Osteoblast (primary cell): ENCODE measurements around the gene NPTXR. TPM values are rescaled to one million over a fixed set of nuclear protein-coding genes. Genes with fewer than 3 reads are reported as not detected.
A peak's percentile ranks its signal among the peaks of the same experiment; 100 is the strongest.

Experiments used
- DNase-seq: peaks from one replicate; pipeline ENCODE4 v3.0.0; 2011; ENCODE audit warnings: low spot score, mixed read lengths; ENCODE audit not compliant: insufficient read length; ENCODE audit errors: missing footprints
- H2AFZ ChIP-seq: 2 replicates; pipeline ENCODE4 v1.6.0; 2011; ENCODE audit warnings: mild to moderate bottlenecking, low read length
- H3K27ac ChIP-seq: 2 replicates; pipeline ENCODE4 v1.5.1; 2011; ENCODE audit warnings: mild to moderate bottlenecking, low read depth, low read length, moderate library complexity
- H3K27me3 ChIP-seq: 2 replicates; pipeline ENCODE4 v1.6.0; 2012; ENCODE audit warnings: mild to moderate bottlenecking, control low read depth, inconsistent platforms, low read length, moderate library complexity; ENCODE audit not compliant: insufficient read depth
- H3K36me3 ChIP-seq: 2 replicates; pipeline ENCODE4 v1.5.1; 2011; ENCODE audit warnings: mild to moderate bottlenecking, low read length, control low read depth, moderate library complexity; ENCODE audit not compliant: insufficient read depth
- H3K4me1 ChIP-seq: 2 replicates; pipeline ENCODE4 v1.5.1; 2011; ENCODE audit warnings: mild to moderate bottlenecking, low read length, control low read depth, moderate library complexity; ENCODE audit not compliant: insufficient read depth
- H3K4me2 ChIP-seq: 2 replicates; pipeline ENCODE4 v1.6.0; 2011; ENCODE audit warnings: mild to moderate bottlenecking, low read length; ENCODE audit not compliant: insufficient read depth
- H3K4me3 ChIP-seq: fragments of 200-600 bp; sonication (generic); 3 replicates; pipeline ENCODE4 v1.5.1; 2012; ENCODE audit warnings: mild to moderate bottlenecking, low read length, inconsistent platforms; ENCODE audit not compliant: insufficient read depth
- H3K79me2 ChIP-seq: 2 replicates; pipeline ENCODE4 v1.6.0; 2012; ENCODE audit warnings: mild to moderate bottlenecking, low read length, control low read depth, inconsistent platforms; ENCODE audit not compliant: insufficient read depth
- H3K9me3 ChIP-seq: 2 replicates; pipeline ENCODE4 v1.5.1; 2011; ENCODE audit warnings: low read depth, low read length, control low read depth
- H4K20me1 ChIP-seq: 2 replicates; pipeline ENCODE4 v1.6.0; 2012; ENCODE audit warnings: mild to moderate bottlenecking, low read length, control low read depth; ENCODE audit not compliant: insufficient read depth
- total RNA-seq: library from RNA; depleted of rRNA; stranded (reverse); fragments of >200 nt; gene quantifications from 2 replicates; pipeline ENCODE4 v1.2.3, GENCODE V29; 2012
- TF ChIP-seq, protein P1 (sequence below): IDR thresholded peaks from 2 replicates; pipeline ENCODE4 v1.5.1; 2011; ENCODE audit warnings: mild to moderate bottlenecking, low read depth, low read length, moderate library complexity; ENCODE audit errors: extremely low read depth

The NPTXR gene
- total RNA-seq, 1 donor, result 0.72 TPM

GRCh38 chr22:38834215-38834953 is 9.4 kb downstream of the NPTXR start:
- no peaks in the 10 kb centered on the region for H4K20me1 ChIP-seq
- H3K36me3 ChIP-seq, result no peaks in the 10 kb centered on the region
- peaks cover 4% of the 10 kb centered on the region for H3K27me3 ChIP-seq
- TF ChIP-seq, protein P1, sequence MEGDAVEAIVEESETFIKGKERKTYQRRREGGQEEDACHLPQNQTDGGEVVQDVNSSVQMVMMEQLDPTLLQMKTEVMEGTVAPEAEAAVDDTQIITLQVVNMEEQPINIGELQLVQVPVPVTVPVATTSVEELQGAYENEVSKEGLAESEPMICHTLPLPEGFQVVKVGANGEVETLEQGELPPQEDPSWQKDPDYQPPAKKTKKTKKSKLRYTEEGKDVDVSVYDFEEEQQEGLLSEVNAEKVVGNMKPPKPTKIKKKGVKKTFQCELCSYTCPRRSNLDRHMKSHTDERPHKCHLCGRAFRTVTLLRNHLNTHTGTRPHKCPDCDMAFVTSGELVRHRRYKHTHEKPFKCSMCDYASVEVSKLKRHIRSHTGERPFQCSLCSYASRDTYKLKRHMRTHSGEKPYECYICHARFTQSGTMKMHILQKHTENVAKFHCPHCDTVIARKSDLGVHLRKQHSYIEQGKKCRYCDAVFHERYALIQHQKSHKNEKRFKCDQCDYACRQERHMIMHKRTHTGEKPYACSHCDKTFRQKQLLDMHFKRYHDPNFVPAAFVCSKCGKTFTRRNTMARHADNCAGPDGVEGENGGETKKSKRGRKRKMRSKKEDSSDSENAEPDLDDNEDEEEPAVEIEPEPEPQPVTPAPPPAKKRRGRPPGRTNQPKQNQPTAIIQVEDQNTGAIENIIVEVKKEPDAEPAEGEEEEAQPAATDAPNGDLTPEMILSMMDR, result no peak
- H3K4me2 ChIP-seq, result no peak overlapping the region
- H2AFZ ChIP-seq, result no peak overlapping the region
- H3K27ac ChIP-seq, result no peak overlapping the region
- H3K9me3 ChIP-seq, result no peaks in the 10 kb centered on the region
- peak; percentile 87 for DNase-seq
- no peaks in the 10 kb centered on the region for H3K79me2 ChIP-seq
- H3K4me1 ChIP-seq, result peaks cover 13% of the 10 kb centered on the region
- H3K4me3 ChIP-seq, result no peak overlapping the region

GRCh38 chr22:38833061-38833460 is 10.8 kb downstream of the NPTXR start:
- H3K4me3 ChIP-seq, result no peak overlapping the region
- H3K4me1 ChIP-seq, result peaks cover 13% of the 10 kb centered on the region

GRCh38 chr22:38832005-38832978 is 11.5 kb downstream of the NPTXR start:
- Histone ChIP-seq H3K79me2 (no peaks in the 10 kb centered on the region), H3K4me2 (no peak overlapping the region), H3K36me3 (no peaks in the 10 kb centered on the region), H2AFZ (no peak overlapping the region), H3K9me3 (no peaks in the 10 kb centered on the region), H3K4me1 (peaks cover 13% of the 10 kb centered on the region), H4K20me1 (no peaks in the 10 kb centered on the region), H3K4me3 (no peak overlapping the region), H3K27me3 (no peaks in the 10 kb centered on the region), H3K27ac (no peak overlapping the region)
- TF ChIP-seq, protein P1, result no peak
- DNase-seq, result peak; percentile 65

More at GRCh38 chr22:38833061-38833460, 10.8 kb downstream of the NPTXR start:
- no peaks in the 10 kb centered on the region for H3K79me2 ChIP-seq
- no peak overlapping the region for H2AFZ ChIP-seq
- no peaks in the 10 kb centered on the region for H3K27me3 ChIP-seq
- H4K20me1 ChIP-seq, result no peaks in the 10 kb centered on the region
- H3K36me3 ChIP-seq, result no peaks in the 10 kb centered on the region
- H3K27ac ChIP-seq, result no peak overlapping the region
- H3K9me3 ChIP-seq, result no peaks in the 10 kb centered on the region
- TF ChIP-seq, protein P1, result no peak
- no peak for DNase-seq
- H3K4me2 ChIP-seq, result no peak overlapping the region
